ENCODE results near the gene NDUFB5. TPM values are rescaled to one million over a fixed set of nuclear protein-coding genes. Genes with fewer than 3 reads are reported as not detected.

Gene NDUFB5
- total RNA-seq, 4 donors from 2014 or later: 23.1 to 107 (median 60.3) TPM

DNA sequence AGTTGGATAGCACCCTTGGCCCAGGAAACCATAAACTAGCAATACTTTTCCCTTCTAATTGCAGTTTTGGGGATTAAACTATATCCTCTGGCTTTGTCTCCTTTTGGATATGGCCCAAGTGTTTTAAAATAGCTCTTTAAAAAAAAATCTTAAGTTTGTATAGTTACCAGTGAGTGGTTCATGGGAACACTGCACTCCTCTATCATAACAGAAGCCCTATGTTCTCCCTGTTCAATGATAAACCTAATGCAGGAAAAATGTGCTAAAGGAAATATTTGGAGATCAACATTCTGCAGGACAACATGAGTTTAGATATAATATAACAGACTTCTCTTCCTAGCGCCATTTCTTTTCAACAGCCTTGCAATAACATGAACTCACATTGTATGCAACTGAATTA is 13.3 kb upstream of the NDUFB5 start:
- H3K4me1 ChIP-seq: no peaks in the 10 kb centered on the region
- no peak overlapping the region for H3K27ac ChIP-seq
- TF ChIP-seq, protein P1, sequence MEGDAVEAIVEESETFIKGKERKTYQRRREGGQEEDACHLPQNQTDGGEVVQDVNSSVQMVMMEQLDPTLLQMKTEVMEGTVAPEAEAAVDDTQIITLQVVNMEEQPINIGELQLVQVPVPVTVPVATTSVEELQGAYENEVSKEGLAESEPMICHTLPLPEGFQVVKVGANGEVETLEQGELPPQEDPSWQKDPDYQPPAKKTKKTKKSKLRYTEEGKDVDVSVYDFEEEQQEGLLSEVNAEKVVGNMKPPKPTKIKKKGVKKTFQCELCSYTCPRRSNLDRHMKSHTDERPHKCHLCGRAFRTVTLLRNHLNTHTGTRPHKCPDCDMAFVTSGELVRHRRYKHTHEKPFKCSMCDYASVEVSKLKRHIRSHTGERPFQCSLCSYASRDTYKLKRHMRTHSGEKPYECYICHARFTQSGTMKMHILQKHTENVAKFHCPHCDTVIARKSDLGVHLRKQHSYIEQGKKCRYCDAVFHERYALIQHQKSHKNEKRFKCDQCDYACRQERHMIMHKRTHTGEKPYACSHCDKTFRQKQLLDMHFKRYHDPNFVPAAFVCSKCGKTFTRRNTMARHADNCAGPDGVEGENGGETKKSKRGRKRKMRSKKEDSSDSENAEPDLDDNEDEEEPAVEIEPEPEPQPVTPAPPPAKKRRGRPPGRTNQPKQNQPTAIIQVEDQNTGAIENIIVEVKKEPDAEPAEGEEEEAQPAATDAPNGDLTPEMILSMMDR (IDR thresholded peaks at IDR 0.05): no peak
- no peak for TF ChIP-seq POLR2A (IDR thresholded peaks at IDR 0.05)
- no peak for DNase-seq
- H3K36me3 ChIP-seq: no peaks in the 10 kb centered on the region
- H3K27me3 ChIP-seq: no peaks in the 10 kb centered on the region
- H3K9me3 ChIP-seq: no peaks in the 10 kb centered on the region
- intact Hi-C loops (cut with DNase I; ENCODE audit: low total_unique reads): no loop called here
- no peak overlapping the region for H3K4me3 ChIP-seq

DNA sequence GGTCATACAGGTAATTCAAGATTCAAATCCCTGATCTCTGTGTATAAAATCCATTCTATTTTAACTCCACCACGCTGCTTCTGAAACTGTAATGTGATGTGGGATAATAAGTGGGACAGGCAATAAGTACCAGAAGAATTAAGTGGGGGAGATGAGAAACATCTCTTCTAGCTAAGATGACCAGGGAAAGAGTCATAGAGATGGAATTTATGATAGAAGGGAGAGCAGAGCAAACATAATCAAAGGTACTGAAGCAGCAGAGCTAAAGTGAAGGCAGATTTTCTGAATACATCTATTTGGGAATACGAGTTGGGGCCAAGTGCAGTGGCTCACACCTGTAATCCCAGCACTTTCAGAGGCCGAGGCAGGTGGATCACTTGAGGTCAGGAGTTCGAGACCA is 5.1 kb upstream of the NDUFB5 start:
- TF ChIP-seq POLR2A (IDR thresholded peaks at IDR 0.05): no peak
- Histone ChIP-seq H3K4me1 (peaks cover 0 to 9% of the 10 kb centered on the region in 2 donors), H3K9me3 (no peaks in the 10 kb centered on the region), H3K36me3 (no peaks in the 10 kb centered on the region), H3K27me3 (no peaks in the 10 kb centered on the region), H3K27ac (no peak overlapping the region), H3K4me3 (no peak overlapping the region)
- intact Hi-C loops (cut with DNase I; ENCODE audit: low total_unique reads): no loop called here
- DNase-seq: no peak

DNA sequence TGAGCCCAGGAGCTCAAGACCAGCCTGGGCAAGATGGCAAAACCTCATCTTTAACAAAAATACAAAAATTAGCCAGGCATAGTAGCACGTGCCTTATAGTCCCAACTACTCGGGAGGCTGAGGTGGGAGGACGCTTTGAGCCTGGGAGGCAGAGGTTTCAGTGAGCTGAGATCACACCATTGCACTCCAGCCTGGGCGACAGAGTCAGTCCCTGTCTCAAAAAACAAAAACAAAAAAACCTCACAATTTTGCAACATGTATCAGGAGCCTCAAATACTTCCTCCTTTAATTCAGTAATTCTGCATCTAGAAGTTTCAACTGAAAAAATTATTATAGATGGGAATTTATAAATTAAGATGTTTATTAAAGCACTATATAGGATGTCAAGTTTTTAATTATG is 1.3 kb upstream of the NDUFB5 start:
- Histone ChIP-seq H3K36me3 (no peaks in the 10 kb centered on the region), H3K27ac (no peak overlapping the region), H3K4me3 (peak overlapping the region in 1 of 2 donors; percentile 94), H3K9me3 (no peaks in the 10 kb centered on the region), H3K27me3 (no peaks in the 10 kb centered on the region), H3K4me1 (peaks cover 0 to 12% of the 10 kb centered on the region in 2 donors)
- no peak for DNase-seq
- no peak for TF ChIP-seq POLR2A (IDR thresholded peaks at IDR 0.05)
- TF ChIP-seq, protein P1 (IDR thresholded peaks at IDR 0.05): no peak
- intact Hi-C loops (cut with DNase I; ENCODE audit: low total_unique reads): no loop called here

DNA sequence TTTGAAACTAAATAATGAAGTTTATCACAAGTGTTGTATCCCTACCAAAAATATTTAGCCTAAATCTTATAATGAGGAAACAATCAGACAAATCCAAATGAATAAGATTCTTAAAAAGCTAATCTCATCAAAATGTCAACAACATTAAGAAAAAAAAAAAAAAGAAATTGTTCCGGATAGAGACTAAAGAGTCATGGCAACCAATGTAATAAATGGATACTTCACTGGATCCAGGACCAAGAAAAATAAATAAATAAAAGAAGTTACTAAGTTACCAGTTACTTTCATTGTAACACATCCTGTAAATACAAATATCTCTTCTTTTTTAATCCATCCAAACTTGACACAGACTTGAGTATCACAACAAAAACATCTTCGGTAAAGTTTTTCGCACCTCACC is 763 bp upstream of the NDUFB5 start:
- intact Hi-C loops (cut with DNase I; ENCODE audit: low total_unique reads): no loop called here
- H3K27ac ChIP-seq: peak overlapping the region; percentile 82 to 93
- no peaks in the 10 kb centered on the region for H3K36me3 ChIP-seq
- TF ChIP-seq, protein P1 (IDR thresholded peaks at IDR 0.05): peak in 1 of 4 experiments; percentile 2
- no peak for TF ChIP-seq POLR2A (IDR thresholded peaks at IDR 0.05)
- H3K27me3 ChIP-seq: no peaks in the 10 kb centered on the region
- DNase-seq: no peak
- H3K4me1 ChIP-seq: peaks cover 0 to 12% of the 10 kb centered on the region in 2 donors
- peak overlapping the region; percentile 80 to 94 for H3K4me3 ChIP-seq
- H3K9me3 ChIP-seq: no peaks in the 10 kb centered on the region

DNA sequence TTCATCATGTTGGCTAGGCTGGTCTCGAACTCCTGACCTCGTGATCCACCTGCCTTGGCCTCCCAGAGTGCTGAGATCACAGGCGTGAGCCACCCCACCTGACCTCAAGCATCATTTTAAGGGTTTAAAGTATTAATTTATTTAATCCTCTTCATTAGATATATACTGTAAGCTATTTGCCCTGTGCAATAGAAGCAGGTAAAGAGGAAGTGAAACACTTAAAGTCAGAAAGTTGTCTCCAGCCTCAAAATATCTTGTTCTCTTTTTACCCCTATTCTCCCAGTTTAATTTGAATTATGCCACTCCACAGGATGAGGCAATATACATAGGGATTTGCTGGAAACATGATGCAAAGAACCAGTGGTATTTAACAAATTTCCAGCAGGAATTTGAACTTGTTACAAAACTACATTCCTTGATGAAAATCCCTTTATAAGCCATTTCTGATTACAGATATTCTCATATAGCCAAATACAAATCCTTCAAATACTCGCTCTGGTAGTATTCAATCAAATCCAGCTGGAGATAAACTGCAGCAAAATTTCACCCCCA is 2.0 kb downstream of the NDUFB5 start:
- no peaks in the 10 kb centered on the region for H3K9me3 ChIP-seq
- TF ChIP-seq, protein P1 (IDR thresholded peaks at IDR 0.05): no peak
- TF ChIP-seq POLR2A (IDR thresholded peaks at IDR 0.05): no peak
- peaks cover 0 to 12% of the 10 kb centered on the region in 2 donors for H3K4me1 ChIP-seq
- H3K36me3 ChIP-seq: no peaks in the 10 kb centered on the region
- DNase-seq: no peak
- intact Hi-C loops (cut with DNase I; ENCODE audit: low total_unique reads): no loop called here
- H3K27ac ChIP-seq: no peak overlapping the region
- H3K4me3 ChIP-seq: no peak overlapping the region
- H3K27me3 ChIP-seq: no peaks in the 10 kb centered on the region

All from uterus (tissue), 4 donors.